Loucy (cell line): ENCODE data around the gene STOM.

Experiments
- CTCF ChIP-seq: fragments of 200-600 bp; sonication (generic); conservative IDR thresholded peaks from 2 replicates; pipeline ENCODE4 v1.5.1; 2014; ENCODE audit warnings: mild to moderate bottlenecking, antibody characterized with exemption, low read length
- EZH2phosphoT487 ChIP-seq: fragments of 200-600 bp; IDR thresholded peaks from 2 replicates; pipeline ENCODE4 v1.6.1; 2018; ENCODE audit warnings: antibody characterized with exemption, mild to moderate bottlenecking, moderate library complexity, borderline replicate concordance

- no peak for TF ChIP-seq EZH2phosphoT487
- no peak for TF ChIP-seq CTCF
Observed at GRCh38 chr9:121364886-121365285, 5.2 kb downstream of the STOM start.
